OCI-LY7 (cell line): ENCODE results near the gene WDR64.

Source experiments
- EZH2phosphoT487 ChIP-seq: fragments of 200-600 bp; sonication (generic); IDR thresholded peaks from 2 replicates; pipeline ENCODE4 v1.6.1; 2018; ENCODE audit warnings: low read depth, borderline replicate concordance, mild to moderate bottlenecking, mixed run types, antibody characterized with exemption, low read length, moderate library complexity, mixed read lengths
- TF ChIP-seq, protein P1 (sequence below): fragments of 200-600 bp; sonication (generic); conservative IDR thresholded peaks from 2 replicates; pipeline ENCODE4 v1.5.1; 2014; ENCODE audit warnings: mild to moderate bottlenecking, antibody characterized with exemption, low read length, moderate library complexity, mixed read lengths

GRCh38 chr1:241611736-241612135 lies 40.3 kb upstream of the WDR64 start:
- TF ChIP-seq, protein P1, sequence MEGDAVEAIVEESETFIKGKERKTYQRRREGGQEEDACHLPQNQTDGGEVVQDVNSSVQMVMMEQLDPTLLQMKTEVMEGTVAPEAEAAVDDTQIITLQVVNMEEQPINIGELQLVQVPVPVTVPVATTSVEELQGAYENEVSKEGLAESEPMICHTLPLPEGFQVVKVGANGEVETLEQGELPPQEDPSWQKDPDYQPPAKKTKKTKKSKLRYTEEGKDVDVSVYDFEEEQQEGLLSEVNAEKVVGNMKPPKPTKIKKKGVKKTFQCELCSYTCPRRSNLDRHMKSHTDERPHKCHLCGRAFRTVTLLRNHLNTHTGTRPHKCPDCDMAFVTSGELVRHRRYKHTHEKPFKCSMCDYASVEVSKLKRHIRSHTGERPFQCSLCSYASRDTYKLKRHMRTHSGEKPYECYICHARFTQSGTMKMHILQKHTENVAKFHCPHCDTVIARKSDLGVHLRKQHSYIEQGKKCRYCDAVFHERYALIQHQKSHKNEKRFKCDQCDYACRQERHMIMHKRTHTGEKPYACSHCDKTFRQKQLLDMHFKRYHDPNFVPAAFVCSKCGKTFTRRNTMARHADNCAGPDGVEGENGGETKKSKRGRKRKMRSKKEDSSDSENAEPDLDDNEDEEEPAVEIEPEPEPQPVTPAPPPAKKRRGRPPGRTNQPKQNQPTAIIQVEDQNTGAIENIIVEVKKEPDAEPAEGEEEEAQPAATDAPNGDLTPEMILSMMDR: no peak
- no peak for TF ChIP-seq EZH2phosphoT487
